ENCODE measurements around the gene BSPRY.

GRCh38 chr9:113306566-113306965 is 42.8 kb upstream of the BSPRY start:
- TF ChIP-seq CTCF (IDR thresholded peaks at IDR 0.05; ENCODE audit: poor library complexity, severe bottlenecking) (no peak), POLR2AphosphoS5 (IDR thresholded peaks at IDR 0.05) (no peak)

Data from neural cell (in vitro differentiated cells).